Stimulated activated naive CD8-positive, alpha-beta T cell treated with anti-CD3 and anti-CD28 coated beads, Interleukin-15, Interleukin-2, amounts not matched to agents 100 ng/mL and 50 ng/mL, for 24 hours (primary cell): ENCODE data around the gene ADGRE2.
"Not testable (repeated sequence)": the region's sequence is repeated elsewhere in the genome, so short reads cannot be mapped to it uniquely, and the experiment has no call there.

ENCODE experiments used
- H3K27ac Mint-ChIP-seq: one replicate; pipeline ENCODE4 v1.8.0; 2021; ENCODE audit warnings: mild to moderate bottlenecking, mixed read lengths
- H3K27me3 Mint-ChIP-seq: one replicate; pipeline ENCODE4 v1.8.0; 2021; ENCODE audit warnings: mixed read lengths
- H3K36me3 Mint-ChIP-seq: one replicate; pipeline ENCODE4 v1.8.0; 2021; ENCODE audit warnings: low read depth, mixed read lengths
- H3K4me1 Mint-ChIP-seq: one replicate; pipeline ENCODE4 v1.8.0; 2021; ENCODE audit warnings: low read depth, mixed read lengths
- H3K4me3 Mint-ChIP-seq: one replicate; pipeline ENCODE4 v1.8.0; 2021; ENCODE audit warnings: mild to moderate bottlenecking, mixed read lengths
- H3K9me3 Mint-ChIP-seq: one replicate; pipeline ENCODE4 v1.8.0; 2021; ENCODE audit warnings: mixed read lengths

Gene ADGRE2

GRCh38 chr19:14784730-14785101, 6.4 kb upstream of the ADGRE2 start:
- H3K4me3 Mint-ChIP-seq, H3K36me3 Mint-ChIP-seq, H3K9me3 Mint-ChIP-seq: not testable (repeated sequence)
- Mint-ChIP-seq H3K4me1 (peaks cover 40% of the 10 kb centered on the region), H3K27me3 (peaks cover 11% of the 10 kb centered on the region), H3K27ac (peak overlapping the region; percentile 55)

DNA sequence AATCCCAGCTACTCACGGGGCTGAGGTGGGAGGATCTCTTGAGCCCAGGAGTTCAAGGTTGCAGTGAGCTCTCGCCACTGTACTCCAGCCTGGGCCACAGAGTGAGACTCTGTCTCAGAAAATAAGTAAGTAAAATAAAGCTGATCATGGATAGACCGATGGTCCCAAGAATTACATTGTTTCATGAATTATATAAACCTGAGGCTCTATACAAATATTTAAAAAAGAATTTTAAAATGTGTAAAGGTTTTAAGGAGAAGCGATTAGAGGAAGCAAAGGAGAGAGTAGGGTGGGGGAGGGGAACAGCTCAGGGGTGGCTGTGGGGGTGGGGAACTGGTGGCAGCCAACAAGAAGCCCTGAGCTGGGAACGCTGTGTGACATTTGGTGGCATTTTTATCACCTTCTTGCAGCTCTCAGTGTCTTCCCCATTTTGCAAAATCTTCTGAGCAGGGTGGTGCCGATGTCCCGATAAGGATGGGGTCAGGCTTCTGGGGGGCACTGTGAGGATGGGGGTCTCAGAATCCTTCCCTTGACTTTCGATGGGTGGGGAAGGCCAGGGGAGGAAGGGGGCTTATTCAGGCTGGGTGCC, 5.1 kb upstream of the ADGRE2 start:
- H3K9me3 Mint-ChIP-seq, H3K4me3 Mint-ChIP-seq, H3K27ac Mint-ChIP-seq, H3K36me3 Mint-ChIP-seq: not testable (repeated sequence)
- H3K4me1 Mint-ChIP-seq: peaks cover 40% of the 10 kb centered on the region
- H3K27me3 Mint-ChIP-seq: peaks cover 15% of the 10 kb centered on the region

GRCh38 chr19:14782626-14783409, 4.5 kb upstream of the ADGRE2 start:
- peaks cover 18% of the 10 kb centered on the region for H3K27me3 Mint-ChIP-seq
- H3K27ac Mint-ChIP-seq: no peak overlapping the region
- peaks cover 40% of the 10 kb centered on the region for H3K4me1 Mint-ChIP-seq
- no peak overlapping the region for H3K4me3 Mint-ChIP-seq
- no peaks in the 10 kb centered on the region for H3K9me3 Mint-ChIP-seq
- no peaks in the 10 kb centered on the region for H3K36me3 Mint-ChIP-seq

- H3K4me3 Mint-ChIP-seq, H3K27ac Mint-ChIP-seq: not testable (repeated sequence)
- H3K27me3 Mint-ChIP-seq: peaks cover 22% of the 10 kb centered on the region
Observed at GRCh38 chr19:14781713-14782536, 3.6 kb upstream of the ADGRE2 start.

DNA sequence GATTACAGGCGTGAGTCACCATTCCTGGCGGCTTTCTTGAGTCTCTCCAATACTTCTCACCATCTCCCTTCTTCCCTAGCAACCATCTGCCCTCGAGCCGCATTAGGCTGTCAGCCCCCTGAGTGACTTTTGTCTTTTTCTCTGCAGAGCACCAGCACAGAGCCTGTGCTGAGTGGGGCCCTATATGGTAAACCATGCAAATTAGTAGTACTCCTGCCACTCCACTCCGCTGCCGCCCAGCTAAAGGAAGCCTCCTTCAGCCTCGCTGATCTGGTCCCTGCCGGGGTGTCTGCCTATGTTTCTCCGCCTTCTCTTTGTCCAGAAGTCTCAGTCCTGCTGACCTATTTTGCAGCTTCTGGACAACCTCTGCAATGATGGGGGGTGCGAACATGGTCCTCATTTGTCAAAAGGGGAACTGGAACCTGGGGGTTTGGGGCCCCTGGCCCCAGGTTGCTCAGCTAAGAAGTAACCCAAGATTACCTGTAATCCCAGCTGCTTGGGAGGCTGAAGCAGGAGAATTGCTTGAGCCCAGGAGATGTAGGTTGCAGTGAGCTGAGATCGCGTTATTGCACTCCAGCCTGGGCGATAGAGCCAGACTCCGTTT, 2.4 kb upstream of the ADGRE2 start:
- peaks cover 27% of the 10 kb centered on the region for H3K27me3 Mint-ChIP-seq
- H3K4me1 Mint-ChIP-seq: peaks cover 43% of the 10 kb centered on the region
- H3K36me3 Mint-ChIP-seq, H3K9me3 Mint-ChIP-seq, H3K27ac Mint-ChIP-seq, H3K4me3 Mint-ChIP-seq: not testable (repeated sequence)

More at GRCh38 chr19:14781713-14782536, 3.6 kb upstream of the ADGRE2 start:
- H3K9me3 Mint-ChIP-seq, H3K36me3 Mint-ChIP-seq: not testable (repeated sequence)
- H3K4me1 Mint-ChIP-seq: peaks cover 41% of the 10 kb centered on the region

GRCh38 chr19:14779151-14779550, 791 bp upstream of the ADGRE2 start:
- H3K9me3 Mint-ChIP-seq: no peaks in the 10 kb centered on the region
- H3K4me3 Mint-ChIP-seq: no peak overlapping the region
- H3K27me3 Mint-ChIP-seq: peaks cover 30% of the 10 kb centered on the region
- no peaks in the 10 kb centered on the region for H3K36me3 Mint-ChIP-seq
- no peak overlapping the region for H3K27ac Mint-ChIP-seq
- peaks cover 32% of the 10 kb centered on the region for H3K4me1 Mint-ChIP-seq

DNA sequence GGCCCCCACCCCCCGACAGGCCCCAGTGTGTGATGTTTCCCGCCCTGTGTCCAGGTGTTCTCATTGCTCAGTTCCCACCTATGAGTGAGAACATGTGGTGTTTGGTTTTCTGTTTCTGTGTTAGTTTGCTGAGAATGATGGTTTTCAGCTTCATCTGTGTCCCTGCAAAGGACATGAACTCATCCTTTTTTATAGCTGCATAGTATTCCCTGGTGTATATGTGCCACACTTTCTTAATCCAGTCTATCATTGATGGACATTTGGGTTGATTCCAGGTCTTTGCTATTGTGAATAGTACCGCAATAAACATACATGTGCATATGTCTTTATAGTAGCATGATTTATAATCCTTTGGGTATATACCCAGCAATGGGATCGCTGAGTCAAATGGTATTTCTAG, 715 bp downstream of the ADGRE2 start:
- H3K36me3 Mint-ChIP-seq, H3K9me3 Mint-ChIP-seq, H3K4me3 Mint-ChIP-seq, H3K27ac Mint-ChIP-seq: not testable (repeated sequence)
- Mint-ChIP-seq H3K4me1 (peaks cover 20% of the 10 kb centered on the region), H3K27me3 (peaks cover 31% of the 10 kb centered on the region)

DNA sequence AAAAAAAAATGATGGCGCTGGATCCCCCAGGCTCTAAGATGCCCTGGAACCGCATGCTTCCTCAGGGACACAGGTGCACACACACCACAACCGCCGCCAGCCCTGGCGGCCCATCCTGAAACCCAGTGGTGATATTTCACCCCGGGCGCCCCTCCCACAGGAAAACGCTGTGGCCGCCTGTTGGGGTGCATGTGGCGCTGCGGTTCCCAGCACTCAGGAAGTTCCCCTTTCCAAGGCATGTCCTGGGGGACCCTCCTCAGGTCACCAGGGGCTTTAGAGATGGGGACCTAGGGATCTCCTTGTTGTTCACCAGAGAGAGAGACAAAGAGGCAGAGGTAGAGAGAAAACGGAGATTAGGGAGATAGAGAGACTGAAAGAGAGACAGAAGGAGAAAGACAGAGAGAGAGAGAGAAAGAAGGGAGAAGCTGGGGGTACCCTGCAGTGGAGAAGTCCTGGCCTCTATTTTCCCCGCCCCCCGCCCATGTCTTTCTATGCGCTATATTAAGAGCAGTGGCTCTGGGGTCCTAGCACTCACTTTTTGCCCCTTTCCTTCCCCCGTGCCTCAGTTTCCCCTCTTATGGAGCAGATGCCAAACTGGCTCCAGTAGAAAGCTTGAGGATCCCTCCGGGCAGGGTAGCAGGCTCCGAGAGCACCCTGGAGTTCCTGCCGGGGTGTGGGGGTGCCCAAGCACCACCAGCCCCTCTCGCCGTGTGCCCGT, 2.3 kb downstream of the ADGRE2 start:
- no peaks in the 10 kb centered on the region for H3K9me3 Mint-ChIP-seq

DNA sequence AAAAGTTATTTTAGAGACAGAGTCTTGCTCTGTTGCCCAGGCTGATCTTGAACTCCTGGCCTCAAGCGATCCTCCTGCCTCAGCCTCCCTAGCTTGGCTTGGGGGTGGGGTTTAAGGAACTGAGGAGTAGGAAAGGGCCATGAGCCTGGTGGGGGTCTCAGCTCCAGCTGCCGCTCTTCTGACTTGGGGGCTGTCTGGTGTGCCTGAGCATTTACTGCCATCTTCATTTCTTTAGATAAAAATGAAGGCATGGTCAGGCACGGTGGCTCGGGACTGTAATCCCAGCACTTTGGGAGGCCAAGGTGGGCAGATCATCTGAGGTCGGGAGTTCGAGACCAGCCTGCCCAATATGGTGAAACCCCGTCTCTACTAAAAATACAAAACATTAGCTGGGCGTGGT, 3.0 kb downstream of the ADGRE2 start:
- peak overlapping the region; percentile 86 for H3K4me3 Mint-ChIP-seq
- not testable (repeated sequence) for H3K36me3 Mint-ChIP-seq, H3K27ac Mint-ChIP-seq, H3K9me3 Mint-ChIP-seq
- H3K27me3 Mint-ChIP-seq: peaks cover 31% of the 10 kb centered on the region
- H3K4me1 Mint-ChIP-seq: peaks cover 20% of the 10 kb centered on the region

More for the DNA sequence above, 2.3 kb downstream of the ADGRE2 start:
- Mint-ChIP-seq H3K27ac (peak overlapping the region; percentile 89), H3K4me3 (peak overlapping the region; percentile 86), H3K27me3 (peaks cover 31% of the 10 kb centered on the region), H3K36me3 (no peaks in the 10 kb centered on the region), H3K4me1 (peaks cover 20% of the 10 kb centered on the region)

DNA sequence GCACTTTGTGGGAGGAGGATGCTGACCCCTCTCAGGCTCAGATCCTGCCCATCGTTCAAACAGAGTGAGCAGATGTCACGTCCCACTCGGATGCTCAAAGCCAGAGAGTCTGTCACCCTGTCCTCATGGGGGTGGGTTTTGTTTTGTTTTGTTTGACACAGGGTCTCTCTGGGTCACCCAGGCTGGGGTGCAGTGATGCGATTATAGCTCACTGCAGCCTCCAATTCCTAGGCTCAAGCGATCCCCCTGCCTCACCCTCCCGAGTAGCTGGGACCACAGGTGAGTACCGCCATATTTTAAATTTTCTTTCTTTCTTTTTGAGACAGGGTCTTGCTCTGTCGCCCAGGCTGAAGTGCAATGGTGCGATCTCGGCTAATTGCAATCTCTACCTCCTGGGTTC, 4.0 kb downstream of the ADGRE2 start:
- Mint-ChIP-seq H3K27ac (no peak overlapping the region), H3K4me3 (no peak overlapping the region), H3K9me3 (no peaks in the 10 kb centered on the region), H3K27me3 (peaks cover 30% of the 10 kb centered on the region), H3K4me1 (peaks cover 20% of the 10 kb centered on the region), H3K36me3 (no peaks in the 10 kb centered on the region)

- H3K4me1 Mint-ChIP-seq: peaks cover 20% of the 10 kb centered on the region
- not testable (repeated sequence) for H3K9me3 Mint-ChIP-seq, H3K27ac Mint-ChIP-seq, H3K4me3 Mint-ChIP-seq, H3K36me3 Mint-ChIP-seq
- peaks cover 26% of the 10 kb centered on the region for H3K27me3 Mint-ChIP-seq
Observed at GRCh38 chr19:14773722-14774121, 4.6 kb downstream of the ADGRE2 start.

DNA sequence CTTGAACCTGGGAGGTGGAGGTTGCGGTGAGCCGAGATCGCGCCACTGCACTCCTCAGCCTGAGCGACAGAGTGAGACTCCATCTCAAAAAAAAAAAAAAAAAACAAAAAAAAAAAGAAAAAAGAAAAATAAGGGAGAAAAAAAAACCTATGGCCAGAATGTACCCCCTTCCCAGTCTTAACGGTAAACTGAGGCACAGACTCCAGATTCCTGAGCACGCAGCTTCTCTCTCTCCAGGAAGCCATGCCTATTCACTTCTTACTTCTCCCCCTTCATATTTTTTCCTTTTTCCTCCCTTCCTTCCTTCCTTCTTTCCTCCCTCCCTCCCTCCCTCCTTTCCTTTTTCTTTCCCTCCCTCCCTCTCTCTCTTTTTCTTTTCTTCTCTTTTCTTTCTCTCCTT, 5.4 kb downstream of the ADGRE2 start:
- Mint-ChIP-seq H3K27me3 (peaks cover 21% of the 10 kb centered on the region), H3K9me3 (no peaks in the 10 kb centered on the region), H3K4me1 (peaks cover 20% of the 10 kb centered on the region), H3K4me3 (no peak overlapping the region), H3K27ac (no peak overlapping the region), H3K36me3 (no peaks in the 10 kb centered on the region)

GRCh38 chr19:14772467-14772866, 5.9 kb downstream of the ADGRE2 start:
- H3K36me3 Mint-ChIP-seq: no peaks in the 10 kb centered on the region
- H3K27me3 Mint-ChIP-seq: peaks cover 16% of the 10 kb centered on the region
- H3K9me3 Mint-ChIP-seq: no peaks in the 10 kb centered on the region
- H3K4me3 Mint-ChIP-seq: no peak overlapping the region
- H3K27ac Mint-ChIP-seq: no peak overlapping the region
- H3K4me1 Mint-ChIP-seq: peaks cover 17% of the 10 kb centered on the region

DNA sequence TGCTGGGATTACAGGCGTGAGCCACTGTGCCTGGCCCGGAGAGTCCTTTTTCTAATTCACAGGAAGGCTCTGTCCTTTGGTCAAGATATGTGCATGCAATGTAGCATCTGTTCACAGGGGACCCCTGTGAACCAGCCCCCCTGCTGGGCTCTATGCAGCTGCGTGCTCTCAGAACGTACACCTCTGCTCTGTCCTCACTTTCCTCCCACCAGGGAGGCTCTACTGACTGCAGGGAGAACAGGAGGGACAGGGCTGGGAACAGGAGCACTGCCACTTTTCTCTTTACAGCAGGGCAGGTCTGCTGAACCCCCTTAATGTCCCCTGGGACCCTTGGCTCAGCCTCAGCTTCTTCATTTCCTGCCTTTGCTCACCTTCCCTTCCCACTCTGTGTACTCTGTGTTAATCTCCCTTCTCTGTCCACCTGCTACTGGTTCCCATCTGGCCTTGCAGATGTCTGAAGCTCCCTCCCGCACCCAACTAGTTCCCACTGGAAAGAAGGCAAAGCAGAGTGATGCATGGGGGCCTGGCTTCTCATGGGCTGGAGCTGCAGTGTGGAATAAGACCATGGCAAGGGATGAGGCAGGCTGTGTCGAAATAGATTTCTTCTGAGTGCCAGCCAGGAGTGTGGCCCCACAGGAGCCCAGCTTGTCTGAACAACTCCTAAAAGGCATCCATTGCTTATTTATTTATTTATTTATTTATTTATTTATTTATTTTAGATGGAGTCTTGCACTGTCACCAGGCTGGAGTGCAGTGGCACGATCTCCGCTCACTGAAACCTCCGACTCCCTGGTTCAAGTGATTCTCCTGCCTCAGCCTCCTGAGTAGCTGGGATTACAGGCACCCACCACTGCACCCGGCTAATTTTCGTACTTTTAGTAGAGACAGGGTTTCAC, 7.2 kb downstream of the ADGRE2 start:
- Mint-ChIP-seq H3K27me3 (peaks cover 15% of the 10 kb centered on the region), H3K4me3 (no peak overlapping the region), H3K4me1 (peaks cover 8% of the 10 kb centered on the region)

More for the DNA sequence above, 7.2 kb downstream of the ADGRE2 start:
- Mint-ChIP-seq H3K9me3 (no peaks in the 10 kb centered on the region), H3K36me3 (no peaks in the 10 kb centered on the region), H3K27ac (no peak overlapping the region)
